ENCODE results near the gene RBMS2. TPM values are rescaled to one million over a fixed set of nuclear protein-coding genes. Genes with fewer than 3 reads are reported as not detected.
"Not testable (repeated sequence)": the region's sequence is repeated elsewhere in the genome, so short reads cannot be mapped to it uniquely, and the experiment has no call there.

Gene RBMS2
- total RNA-seq, 1 donor from 2014 or later, result 37.2 TPM

- DNase-seq (ENCODE audit: low read depth), result no peak
- Histone ChIP-seq H3K27me3 (ENCODE audit: control insufficient read depth, insufficient read depth, low read length) (no peaks in the 10 kb centered on the region), H3K4me3 (ENCODE audit: low read depth, low read length) (no peak overlapping the region), H3K36me3 (ENCODE audit: control insufficient read depth, insufficient read depth, low read length) (no peaks in the 10 kb centered on the region)
- no peak for TF ChIP-seq CTCF (IDR thresholded peaks at IDR 0.05; ENCODE audit: insufficient read depth, low read length, poor library complexity, severe bottlenecking)
Measured at GRCh38 chr12:56572288-56572687, 50.7 kb downstream of the RBMS2 start.

DNA sequence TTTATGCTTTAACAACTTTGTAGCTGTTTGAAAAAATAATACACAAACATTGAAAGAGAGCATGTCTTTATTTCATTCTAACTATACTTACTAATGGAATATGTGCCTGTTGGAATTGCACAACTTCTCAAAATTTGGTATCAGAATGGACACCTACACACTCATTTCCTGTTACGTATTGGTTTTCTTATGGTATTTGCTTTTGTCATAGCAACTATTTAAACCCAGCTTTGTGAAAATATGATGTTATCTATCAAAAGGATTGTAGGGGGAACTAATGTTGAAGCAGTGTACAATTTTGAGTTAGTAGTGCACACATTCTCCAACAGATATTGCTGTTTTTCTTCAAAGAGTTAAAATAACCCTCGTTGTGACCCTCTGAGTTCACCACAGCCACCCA is 52.6 kb downstream of the RBMS2 start:
- no peak for TF ChIP-seq CTCF (IDR thresholded peaks at IDR 0.05; ENCODE audit: insufficient read depth, low read length, poor library complexity, severe bottlenecking)
- H3K27me3 ChIP-seq (ENCODE audit: control insufficient read depth, insufficient read depth, low read length), result no peaks in the 10 kb centered on the region
- no peak overlapping the region for H3K4me3 ChIP-seq (ENCODE audit: low read depth, low read length)
- DNase-seq (ENCODE audit: low read depth), result no peak
- H3K36me3 ChIP-seq (ENCODE audit: control insufficient read depth, insufficient read depth, low read length), result no peaks in the 10 kb centered on the region

- not testable (repeated sequence) for DNase-seq (ENCODE audit: low read depth); H3K36me3 ChIP-seq (ENCODE audit: control insufficient read depth, insufficient read depth, low read length); H3K4me3 ChIP-seq (ENCODE audit: low read depth, low read length); H3K27me3 ChIP-seq (ENCODE audit: control insufficient read depth, insufficient read depth, low read length)
Measured at GRCh38 chr12:56577248-56577647, 55.6 kb downstream of the RBMS2 start.

- no peak for TF ChIP-seq CTCF (IDR thresholded peaks at IDR 0.05; ENCODE audit: insufficient read depth, low read length, poor library complexity, severe bottlenecking)
- Histone ChIP-seq H3K36me3 (ENCODE audit: control insufficient read depth, insufficient read depth, low read length) (no peaks in the 10 kb centered on the region), H3K4me3 (ENCODE audit: low read depth, low read length) (no peak overlapping the region), H3K27me3 (ENCODE audit: control insufficient read depth, insufficient read depth, low read length) (no peaks in the 10 kb centered on the region)
- no peak for DNase-seq (ENCODE audit: low read depth)
Measured at GRCh38 chr12:56578983-56579546, 57.4 kb downstream of the RBMS2 start.

- no peak for DNase-seq (ENCODE audit: low read depth)
- no peak overlapping the region for H3K4me3 ChIP-seq (ENCODE audit: low read depth, low read length)
- H3K27me3 ChIP-seq (ENCODE audit: control insufficient read depth, insufficient read depth, low read length), result no peaks in the 10 kb centered on the region
- peaks cover 1% of the 10 kb centered on the region for H3K36me3 ChIP-seq (ENCODE audit: control insufficient read depth, insufficient read depth, low read length)
- no peak for TF ChIP-seq CTCF (IDR thresholded peaks at IDR 0.05; ENCODE audit: insufficient read depth, low read length, poor library complexity, severe bottlenecking)
Measured at GRCh38 chr12:56581418-56582145, 60.0 kb downstream of the RBMS2 start.

DNA sequence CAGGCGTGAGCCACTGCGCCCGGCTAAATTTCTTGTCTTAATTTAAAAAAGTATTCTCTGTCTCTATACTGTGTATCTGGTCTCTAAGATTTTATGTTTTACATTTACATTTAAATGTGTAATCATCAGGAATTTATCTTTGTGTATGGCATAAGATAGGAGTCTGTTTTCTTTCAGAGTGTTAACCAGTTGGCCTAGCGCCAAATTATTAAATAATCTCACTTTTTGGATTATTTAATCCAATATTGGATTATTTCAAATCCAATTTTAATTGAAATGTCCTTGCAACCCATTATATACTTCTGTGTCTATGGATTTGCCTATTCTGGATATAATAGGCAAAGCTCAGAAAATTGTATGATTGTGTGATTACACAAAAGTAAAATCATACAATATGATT is 63.5 kb downstream of the RBMS2 start:
- Histone ChIP-seq H3K27me3 (ENCODE audit: control insufficient read depth, insufficient read depth, low read length) (no peaks in the 10 kb centered on the region), H3K36me3 (ENCODE audit: control insufficient read depth, insufficient read depth, low read length) (peaks cover 7% of the 10 kb centered on the region), H3K4me3 (ENCODE audit: low read depth, low read length) (no peak overlapping the region)
- no peak for DNase-seq (ENCODE audit: low read depth)
- TF ChIP-seq CTCF (IDR thresholded peaks at IDR 0.05; ENCODE audit: insufficient read depth, low read length, poor library complexity, severe bottlenecking), result no peak

All from kidney epithelial cell (primary cell).